DND-41 (cell line): ENCODE measurements around the gene NANOS2.

ENCODE experiments used
- EZH2 ChIP-seq: IDR thresholded peaks from 3 replicates; pipeline ENCODE4 v1.6.1; 2012; ENCODE audit warnings: borderline replicate concordance, low read depth, mild to moderate bottlenecking, moderate library complexity, low read length, inconsistent platforms; ENCODE audit not compliant: severe bottlenecking
- TF ChIP-seq, protein P1 (sequence below): IDR thresholded peaks from 2 replicates; pipeline ENCODE4 v1.5.1; 2012; ENCODE audit warnings: borderline replicate concordance, low read length, moderate library complexity, mild to moderate bottlenecking; ENCODE audit not compliant: poor library complexity, severe bottlenecking; ENCODE audit errors: extremely low read depth

DNA sequence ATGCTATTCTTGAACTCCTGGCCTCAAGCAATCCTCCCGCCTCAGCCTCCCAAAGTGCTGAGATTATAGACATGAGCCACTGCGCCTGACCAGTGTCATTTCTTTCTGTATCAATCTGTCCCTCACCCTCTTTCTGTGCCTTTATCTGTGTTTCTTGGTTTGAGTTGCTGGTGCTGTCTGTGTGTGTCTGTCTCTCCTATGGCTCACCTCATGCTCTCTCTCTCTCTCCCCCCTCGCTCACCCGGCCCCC, 38.5 kb downstream of the NANOS2 start:
- TF ChIP-seq, protein P1, sequence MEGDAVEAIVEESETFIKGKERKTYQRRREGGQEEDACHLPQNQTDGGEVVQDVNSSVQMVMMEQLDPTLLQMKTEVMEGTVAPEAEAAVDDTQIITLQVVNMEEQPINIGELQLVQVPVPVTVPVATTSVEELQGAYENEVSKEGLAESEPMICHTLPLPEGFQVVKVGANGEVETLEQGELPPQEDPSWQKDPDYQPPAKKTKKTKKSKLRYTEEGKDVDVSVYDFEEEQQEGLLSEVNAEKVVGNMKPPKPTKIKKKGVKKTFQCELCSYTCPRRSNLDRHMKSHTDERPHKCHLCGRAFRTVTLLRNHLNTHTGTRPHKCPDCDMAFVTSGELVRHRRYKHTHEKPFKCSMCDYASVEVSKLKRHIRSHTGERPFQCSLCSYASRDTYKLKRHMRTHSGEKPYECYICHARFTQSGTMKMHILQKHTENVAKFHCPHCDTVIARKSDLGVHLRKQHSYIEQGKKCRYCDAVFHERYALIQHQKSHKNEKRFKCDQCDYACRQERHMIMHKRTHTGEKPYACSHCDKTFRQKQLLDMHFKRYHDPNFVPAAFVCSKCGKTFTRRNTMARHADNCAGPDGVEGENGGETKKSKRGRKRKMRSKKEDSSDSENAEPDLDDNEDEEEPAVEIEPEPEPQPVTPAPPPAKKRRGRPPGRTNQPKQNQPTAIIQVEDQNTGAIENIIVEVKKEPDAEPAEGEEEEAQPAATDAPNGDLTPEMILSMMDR = no peak
- TF ChIP-seq EZH2 = no peak
